Measurements from ENCODE around the gene ACADVL. TPM values are rescaled to one million over a fixed set of nuclear protein-coding genes. Genes with fewer than 3 reads are reported as not detected.

Gene ACADVL
- total RNA-seq, 4 donors from 2014 or later, result 565 to 850 (median 599) TPM

GRCh38 chr17:7232114-7232513 is 12.4 kb downstream of the ACADVL start:
- Histone ChIP-seq H3K4me3 (no peak overlapping the region), H3K27ac (no peak overlapping the region), H3K9me3 (no peaks in the 10 kb centered on the region), H3K4me1 (peaks cover 0 to 54% (median 20%) of the 10 kb centered on the region in 4 donors), H3K36me3 (peaks cover 2 to 57% (median 19%) of the 10 kb centered on the region in 3 donors), H3K27me3 (no peaks in the 10 kb centered on the region)
- no peak for DNase-seq (ENCODE audit: low spot score in 2 of 2)
- WGBS, 2 donors, result 74 to 86% methylated on average over 5 of the region's 5 CpGs
- TF ChIP-seq EP300 (IDR thresholded peaks at IDR 0.05) (no peak), POLR2A (IDR thresholded peaks at IDR 0.05) (no peak)
- TF ChIP-seq, protein P1, sequence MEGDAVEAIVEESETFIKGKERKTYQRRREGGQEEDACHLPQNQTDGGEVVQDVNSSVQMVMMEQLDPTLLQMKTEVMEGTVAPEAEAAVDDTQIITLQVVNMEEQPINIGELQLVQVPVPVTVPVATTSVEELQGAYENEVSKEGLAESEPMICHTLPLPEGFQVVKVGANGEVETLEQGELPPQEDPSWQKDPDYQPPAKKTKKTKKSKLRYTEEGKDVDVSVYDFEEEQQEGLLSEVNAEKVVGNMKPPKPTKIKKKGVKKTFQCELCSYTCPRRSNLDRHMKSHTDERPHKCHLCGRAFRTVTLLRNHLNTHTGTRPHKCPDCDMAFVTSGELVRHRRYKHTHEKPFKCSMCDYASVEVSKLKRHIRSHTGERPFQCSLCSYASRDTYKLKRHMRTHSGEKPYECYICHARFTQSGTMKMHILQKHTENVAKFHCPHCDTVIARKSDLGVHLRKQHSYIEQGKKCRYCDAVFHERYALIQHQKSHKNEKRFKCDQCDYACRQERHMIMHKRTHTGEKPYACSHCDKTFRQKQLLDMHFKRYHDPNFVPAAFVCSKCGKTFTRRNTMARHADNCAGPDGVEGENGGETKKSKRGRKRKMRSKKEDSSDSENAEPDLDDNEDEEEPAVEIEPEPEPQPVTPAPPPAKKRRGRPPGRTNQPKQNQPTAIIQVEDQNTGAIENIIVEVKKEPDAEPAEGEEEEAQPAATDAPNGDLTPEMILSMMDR (IDR thresholded peaks at IDR 0.05), result no peak

DNA sequence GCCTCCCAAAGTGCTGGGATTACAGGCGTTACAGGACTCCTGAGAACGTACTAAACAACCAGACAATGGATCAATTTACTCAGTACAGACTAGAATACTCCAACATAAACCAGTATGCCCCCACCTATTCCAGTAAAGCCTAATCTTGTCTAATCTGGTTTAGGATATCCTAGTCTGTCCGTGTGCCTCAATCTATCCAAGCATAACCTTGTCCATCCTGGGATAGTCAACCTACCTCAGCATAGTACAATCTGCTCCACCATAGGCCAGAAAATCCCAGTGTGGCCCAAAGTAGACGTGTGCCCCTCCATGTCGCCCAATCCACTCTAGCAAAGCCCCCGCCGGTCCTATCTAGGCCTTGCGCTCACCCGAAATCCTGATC is 14.0 kb downstream of the ACADVL start:
- WGBS, 2 donors, result 1% methylated on average over 9 of the region's 9 CpGs
- Histone ChIP-seq H3K36me3 (peaks cover 0 to 41% (median 14%) of the 10 kb centered on the region in 3 donors), H3K9me3 (no peaks in the 10 kb centered on the region), H3K27ac (peak overlapping the region; percentile 83 to 96 (median 88)), H3K27me3 (no peaks in the 10 kb centered on the region), H3K4me1 (peaks cover 0 to 61% (median 25%) of the 10 kb centered on the region in 4 donors), H3K4me3 (peak overlapping the region; percentile 61 to 96 (median 94))
- DNase-seq (ENCODE audit: low spot score in 2 of 2), result no peak
- TF ChIP-seq, protein P1 (IDR thresholded peaks at IDR 0.05), result no peak
- TF ChIP-seq EP300 (IDR thresholded peaks at IDR 0.05) (no peak), POLR2A (IDR thresholded peaks at IDR 0.05) (no peak)

- Histone ChIP-seq H3K27ac (peak within 1 kb of the TSS; percentile 83 to 96 (median 88)), H3K4me1 (peaks cover 0 to 61% (median 25%) of the 10 kb centered on the region in 4 donors), H3K9me3 (no peaks in the 10 kb centered on the region), H3K4me3 (peak within 1 kb of the TSS; percentile 61 to 96 (median 94)), H3K27me3 (no peaks in the 10 kb centered on the region), H3K36me3 (peaks cover 0 to 35% (median 7%) of the 10 kb centered on the region in 3 donors)
- TF ChIP-seq EP300 (IDR thresholded peaks at IDR 0.05), result peak; percentile 56 to 91
- TF ChIP-seq, protein P1 (IDR thresholded peaks at IDR 0.05), result peak in 1 of 5 experiments; percentile 35
- TF ChIP-seq POLR2A (IDR thresholded peaks at IDR 0.05), result peak; percentile 57 to 89
- WGBS, 2 donors, result 0 to 1% methylated on average over 26 to 63 of the region's 72 CpGs
- DNase-seq (ENCODE audit: low spot score in 2 of 2), result peak; percentile 94 to 97
Measured at GRCh38 chr17:7234083-7234951, 14.6 kb downstream of the ACADVL start, which contains the start of gene DVL2. DVL2 (minus strand) TSS chr17:7234517; CDS start chr17:7234262, 255 bp downstream.

GRCh38 chr17:7235693-7236665 is 16.2 kb downstream of the ACADVL start:
- Histone ChIP-seq H3K27ac (peak overlapping the region in 1 of 4 donors; percentile 96), H3K36me3 (peaks cover 0 to 30% (median 0%) of the 10 kb centered on the region in 3 donors), H3K9me3 (no peaks in the 10 kb centered on the region), H3K4me1 (peaks cover 0 to 74% (median 36%) of the 10 kb centered on the region in 4 donors), H3K4me3 (no peak overlapping the region), H3K27me3 (no peaks in the 10 kb centered on the region)
- DNase-seq (ENCODE audit: low spot score in 2 of 2), result no peak
- TF ChIP-seq POLR2A (IDR thresholded peaks at IDR 0.05), result no peak
- no peak for TF ChIP-seq EP300 (IDR thresholded peaks at IDR 0.05)
- TF ChIP-seq, protein P1 (IDR thresholded peaks at IDR 0.05), result no peak
- 81 to 82% methylated on average over 22 of the region's 22 CpGs for WGBS, 2 donors
